Erythroblast (primary cell): Measurements from ENCODE around the gene DSCAML1.

ENCODE experiments used
- DNase-seq, 2 experiments: peaks; one replicate each; lab custom pipeline; 2025; lab: John Stamatoyannopoulos, UW
- GATA1 ChIP-seq: IDR thresholded peaks from 2 replicates; pipeline ENCODE4 v1.6.1; 2011; ENCODE audit warnings: low read depth, mild to moderate bottlenecking, control low read depth, low read length, moderate library complexity
- POLR2A ChIP-seq: IDR thresholded peaks from 2 replicates; pipeline ENCODE4 v1.6.1; 2011; ENCODE audit warnings: mild to moderate bottlenecking, low read length

DSCAML1 gene

GRCh38 chr11:117662255-117662654 lies 134.8 kb downstream of the DSCAML1 start:
- no peak for DNase-seq
- TF ChIP-seq POLR2A (no peak), GATA1 (no peak)

GRCh38 chr11:117658809-117659208 lies 138.2 kb downstream of the DSCAML1 start:
- no peak for DNase-seq
- TF ChIP-seq POLR2A, result no peak
- no peak for TF ChIP-seq GATA1

DNA sequence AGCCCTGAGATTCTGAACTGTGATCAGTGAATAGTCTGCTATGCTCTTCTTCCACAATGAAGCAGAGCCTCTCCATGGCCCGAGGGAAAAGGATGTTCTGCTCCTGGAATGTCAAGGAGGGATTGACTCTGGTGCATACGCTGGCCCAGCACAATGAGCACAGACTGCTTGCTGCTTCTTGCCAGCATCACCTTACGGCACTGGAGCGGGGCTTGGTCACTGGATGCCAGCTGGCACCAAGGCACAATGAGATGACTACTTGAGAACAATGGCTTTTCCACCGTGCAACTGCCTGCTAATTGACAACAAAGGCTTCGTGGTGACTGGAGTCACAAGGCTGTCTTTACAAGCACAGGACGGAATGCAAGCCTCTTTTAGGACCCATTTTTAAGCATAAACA lies 139.2 kb downstream of the DSCAML1 start:
- DNase-seq, result no peak
- no peak for TF ChIP-seq GATA1
- TF ChIP-seq POLR2A, result no peak

GRCh38 chr11:117654281-117655255 lies 142.4 kb downstream of the DSCAML1 start:
- DNase-seq, result no peak
- TF ChIP-seq GATA1, result no peak
- TF ChIP-seq POLR2A, result no peak

GRCh38 chr11:117652521-117652920 lies 144.5 kb downstream of the DSCAML1 start:
- no peak for DNase-seq
- TF ChIP-seq POLR2A (no peak), GATA1 (no peak)

GRCh38 chr11:117649296-117650055 lies 147.5 kb downstream of the DSCAML1 start:
- DNase-seq, result no peak

GRCh38 chr11:117647872-117648271 lies 149.1 kb downstream of the DSCAML1 start:
- TF ChIP-seq GATA1 (no peak), POLR2A (no peak)
- DNase-seq, result no peak

More at GRCh38 chr11:117649296-117650055, 147.5 kb downstream of the DSCAML1 start:
- TF ChIP-seq GATA1 (no peak), POLR2A (no peak)

DNA sequence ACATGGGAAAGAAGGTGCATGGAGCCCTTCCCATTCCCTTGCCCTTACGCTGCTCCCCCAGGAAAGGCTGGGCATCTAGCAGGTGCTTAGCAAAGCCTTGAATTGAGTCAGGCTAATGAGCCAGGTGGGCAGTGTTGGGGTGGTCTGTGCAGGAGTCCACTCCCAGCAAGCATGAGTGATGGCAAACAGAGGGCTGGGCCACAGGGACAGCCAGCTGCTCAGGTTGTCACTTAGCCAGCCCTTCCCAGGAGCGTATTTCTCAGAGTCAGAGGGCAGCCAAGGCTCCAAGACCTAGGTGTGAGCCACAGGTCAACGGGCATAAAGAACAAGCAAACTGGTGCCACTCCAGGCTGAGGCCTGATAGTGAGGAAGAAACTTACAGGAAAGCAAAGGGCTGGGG lies 149.8 kb downstream of the DSCAML1 start:
- no peak for DNase-seq
- TF ChIP-seq POLR2A (no peak), GATA1 (no peak)

DNA sequence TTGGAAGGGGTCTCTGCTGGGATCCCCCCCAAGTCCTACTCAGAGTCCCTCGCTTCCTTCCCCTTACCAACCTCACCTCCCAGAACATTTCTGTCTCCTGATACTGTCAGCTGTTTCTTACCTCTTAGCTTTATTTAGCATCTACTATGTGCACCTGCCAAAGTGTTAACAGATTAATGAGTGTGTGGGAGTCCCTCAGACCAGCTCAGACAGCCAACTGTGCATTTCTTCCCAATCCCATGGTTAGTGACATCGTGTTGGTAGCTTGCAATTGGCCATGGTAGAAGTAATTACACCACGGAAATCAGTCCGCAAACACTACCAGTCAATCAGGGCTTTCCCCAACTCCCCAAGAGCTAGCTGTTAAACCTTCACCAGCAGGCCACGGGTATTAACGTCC lies 150.6 kb downstream of the DSCAML1 start:
- DNase-seq, result no peak
- no peak for TF ChIP-seq POLR2A
- TF ChIP-seq GATA1, result no peak

DNA sequence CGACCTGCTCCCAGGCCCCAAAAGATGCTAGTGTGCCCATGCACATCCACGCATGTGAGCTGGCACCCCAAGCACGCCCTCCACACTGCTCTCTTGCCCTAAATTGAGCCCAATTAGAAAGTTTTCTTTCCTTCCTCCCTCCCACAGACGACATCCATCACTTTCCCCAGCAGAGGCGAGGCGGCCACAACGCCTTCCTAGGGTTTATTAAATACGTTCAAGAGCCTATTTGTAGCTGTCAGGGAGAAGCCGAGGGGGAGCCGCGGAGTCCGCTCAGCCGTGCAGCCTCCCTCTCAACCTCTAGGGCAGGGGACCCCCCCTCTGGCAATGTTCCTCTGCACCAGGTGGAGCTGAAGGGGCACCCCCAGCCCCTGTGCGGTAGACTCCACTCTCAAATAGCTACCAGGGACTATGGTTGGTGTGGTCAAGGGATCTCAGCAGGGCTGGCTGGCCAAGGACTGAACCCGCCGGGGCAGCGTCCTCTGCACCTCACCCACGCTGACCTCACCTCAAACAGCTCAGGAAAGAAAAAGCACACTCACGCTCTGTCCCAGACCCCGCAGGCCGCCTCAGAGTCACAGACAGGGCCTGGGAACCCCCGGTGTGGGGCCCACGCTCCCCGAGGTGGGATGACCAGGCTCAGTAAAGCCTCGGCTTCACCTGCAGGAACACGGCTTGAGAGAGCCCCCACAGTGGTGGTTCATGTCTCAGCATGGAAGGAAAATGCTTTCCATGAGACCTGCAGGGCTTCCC lies 152.4 kb downstream of the DSCAML1 start:
- DNase-seq, result no peak
- TF ChIP-seq GATA1 (no peak), POLR2A (no peak)

DNA sequence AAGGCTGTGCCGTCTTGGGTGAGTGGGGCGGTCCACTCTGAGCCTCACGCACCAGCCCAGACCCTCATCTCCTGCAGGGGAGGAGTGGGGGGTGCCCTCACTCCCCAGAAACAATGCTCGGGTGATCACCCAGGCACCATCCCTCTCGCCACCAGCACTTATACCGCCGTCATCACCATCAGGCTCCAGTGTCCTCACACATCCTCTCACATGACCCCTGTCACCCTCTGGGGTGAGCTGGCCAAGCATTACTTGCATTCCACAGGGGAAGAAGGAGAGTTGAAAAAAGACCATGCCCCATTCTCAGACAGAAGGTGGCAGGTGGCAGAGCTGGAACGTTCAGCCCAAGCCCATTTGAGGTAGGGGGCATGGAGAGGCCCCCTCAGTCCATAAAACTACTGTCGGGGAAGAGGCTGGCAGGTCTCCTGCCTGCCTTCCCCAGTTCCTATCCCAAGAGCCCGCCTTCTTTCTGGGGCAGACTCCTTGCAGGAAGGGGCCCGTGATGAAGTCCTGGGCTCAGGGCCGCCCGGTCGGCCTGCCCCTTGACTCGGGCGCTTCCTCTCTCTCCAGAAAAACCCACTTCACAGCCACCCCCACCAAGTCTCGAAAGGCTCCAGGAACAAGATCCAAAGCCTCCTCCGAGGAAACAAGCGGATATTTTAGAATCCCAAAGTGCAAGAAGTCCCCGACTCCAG lies 153.3 kb downstream of the DSCAML1 start:
- DNase-seq, result no peak
- no peak for TF ChIP-seq POLR2A
- no peak for TF ChIP-seq GATA1

- DNase-seq, result no peak
- TF ChIP-seq GATA1 (no peak), POLR2A (no peak)
Observed at GRCh38 chr11:117642835-117643234, 154.2 kb downstream of the DSCAML1 start.

DNA sequence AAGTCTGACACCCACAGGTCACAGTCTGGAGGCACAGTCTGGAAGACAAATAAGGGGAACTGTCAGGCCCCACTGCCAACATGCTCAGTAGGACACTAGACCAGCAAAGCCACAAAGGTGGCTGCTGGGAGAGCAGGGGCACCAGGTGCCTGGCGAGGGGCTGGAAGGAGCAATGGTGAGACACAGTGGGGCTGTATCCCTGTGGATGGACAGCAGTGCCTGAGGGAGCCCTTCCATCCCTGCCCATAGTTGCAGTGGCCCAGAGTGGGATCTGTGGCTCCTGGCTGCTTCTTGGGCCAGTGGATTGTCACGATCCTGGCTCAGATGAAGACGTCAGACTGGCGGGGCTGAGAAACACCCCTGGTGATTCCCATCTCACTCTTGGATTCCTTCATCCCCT lies 154.6 kb downstream of the DSCAML1 start:
- no peak for TF ChIP-seq POLR2A
- no peak for TF ChIP-seq GATA1
- no peak for DNase-seq
